22Rv1 (cell line): ENCODE data around the gene GATB.
"Not testable (repeated sequence)": the region's sequence is repeated elsewhere in the genome, so short reads cannot be mapped to it uniquely, and the experiment has no call there.

Source experiments
- CTCF ChIP-seq: fragments of 450-650 bp; IDR thresholded peaks from 2 replicates; pipeline ENCODE4 v1.5.1; 2017; ENCODE audit warnings: mild to moderate bottlenecking
- ZFX ChIP-seq: fragments of 450-650 bp; IDR thresholded peaks from 2 replicates; pipeline ENCODE4 v1.6.1; 2017; ENCODE audit warnings: antibody characterized with exemption, borderline replicate concordance

- TF ChIP-seq CTCF, ZFX: not testable (repeated sequence)
Observed at GRCh38 chr4:151736852-151737251, 24.0 kb downstream of the GATB start.
